CD14-positive monocyte (primary cell): ENCODE results near the gene CD4. TPM values are rescaled to one million over a fixed set of nuclear protein-coding genes. Genes with fewer than 3 reads are reported as not detected.

Experiments used
- DNase-seq, 3 donors: peaks; one replicate each; pipeline ENCODE4 v3.0.0-alpha.2; 2011 to 2022
- H2AFZ ChIP-seq: 2 replicates; pipeline ENCODE4 v1.6.0; 2012; ENCODE audit warnings: mild to moderate bottlenecking, low read depth, low read length, inconsistent platforms; ENCODE audit not compliant: insufficient read depth, poor library complexity, severe bottlenecking
- H3K27ac ChIP-seq, 2 donors: 1 replicate in 1 of 2; 2 replicates in 1 of 2; pipeline ENCODE4 v1.5.1; 2012 to 2013; ENCODE audit warnings: low read length in 2 of 2, control low read depth in 1 of 2, inconsistent platforms in 1 of 2, low read depth in 1 of 2, mild to moderate bottlenecking in 1 of 2
- H3K27me3 ChIP-seq, 2 donors: one replicate each; pipeline versions ENCODE4 v1.6.0 to v1.6.1; 2011 to 2013; ENCODE audit warnings: low read length in 2 of 2; ENCODE audit not compliant: control insufficient read depth in 2 of 2, insufficient read depth in 2 of 2
- H3K36me3 ChIP-seq, 2 donors: replicated peaks in 1 of 2; 1 replicate in 1 of 2; 2 replicates in 1 of 2; pipeline versions ENCODE4 v1.5.1 to v1.6.1; 2012 to 2013; ENCODE audit warnings: low read length in 2 of 2, control low read depth in 1 of 2, inconsistent platforms in 1 of 2, mild to moderate bottlenecking in 1 of 2; ENCODE audit not compliant: insufficient read depth in 2 of 2, control insufficient read depth in 1 of 2
- H3K4me1 ChIP-seq, 2 donors: 1 replicate in 1 of 2; 2 replicates in 1 of 2; pipeline versions ENCODE4 v1.5.1 to v1.6.1; 2012 to 2013; ENCODE audit warnings: low read length in 2 of 2, control low read depth in 1 of 2, inconsistent platforms in 1 of 2, mild to moderate bottlenecking in 1 of 2, moderate library complexity in 1 of 2; ENCODE audit not compliant: insufficient read depth in 2 of 2, control insufficient read depth in 1 of 2
- H3K4me2 ChIP-seq: replicated peaks from 2 replicates; pipeline ENCODE3; 2012; ENCODE audit warnings: low read length, moderate library complexity, mild to moderate bottlenecking; ENCODE audit not compliant: poor library complexity, severe bottlenecking; ENCODE audit errors: extremely low read depth
- H3K4me3 ChIP-seq, 3 experiments: fragments of 200-600 bp in 1 of 3; sonication (generic) in 1 of 3; replicated peaks in 1 of 3; 1 replicate in 2 of 3; 2 replicates in 1 of 3; pipeline ENCODE4 v1.5.1; 2011 to 2013; ENCODE audit warnings: low read length in 3 of 3, mild to moderate bottlenecking in 3 of 3, control low read depth in 2 of 3, low read depth in 2 of 3, inconsistent platforms in 1 of 3, moderate library complexity in 1 of 3
- H3K79me2 ChIP-seq: 2 replicates; pipeline ENCODE4 v1.6.0; 2012; ENCODE audit warnings: mild to moderate bottlenecking, control low read depth, inconsistent platforms, low read length, moderate library complexity; ENCODE audit not compliant: insufficient read depth
- H3K9ac ChIP-seq: 2 replicates; pipeline ENCODE4 v1.6.0; 2017; ENCODE audit warnings: low read length, mild to moderate bottlenecking; ENCODE audit not compliant: insufficient read depth, poor library complexity, severe bottlenecking
- H3K9me3 ChIP-seq, 2 donors: replicated peaks in 1 of 2; 1 replicate in 1 of 2; 2 replicates in 1 of 2; pipeline versions ENCODE4 v1.5.1 to v1.6.1; 2012 to 2013; ENCODE audit warnings: low read length in 2 of 2, control low read depth in 1 of 2; ENCODE audit not compliant: control insufficient read depth in 1 of 2, insufficient read depth in 1 of 2
- H4K20me1 ChIP-seq: 2 replicates; pipeline ENCODE4 v1.6.0; 2012; ENCODE audit warnings: mild to moderate bottlenecking, low read length, control low read depth, moderate library complexity; ENCODE audit not compliant: insufficient read depth
- H3K27ac Mint-ChIP-seq, 7 donors: one replicate each; pipeline ENCODE4 v1.8.0; 2020; ENCODE audit warnings: mild to moderate bottlenecking in 7 of 7, mixed read lengths in 7 of 7, moderate library complexity in 6 of 7, inconsistent platforms in 2 of 7
- H3K27me3 Mint-ChIP-seq, 3 donors: one replicate each; pipeline ENCODE4 v1.8.0; 2021 to 2022; ENCODE audit warnings: low read depth in 3 of 3, mild to moderate bottlenecking in 3 of 3, mixed read lengths in 3 of 3, moderate library complexity in 3 of 3, inconsistent platforms in 1 of 3
- H3K36me3 Mint-ChIP-seq, 2 donors: one replicate each; pipeline ENCODE4 v1.8.0; 2020; ENCODE audit warnings: mixed read lengths in 2 of 2, inconsistent platforms in 1 of 2, mild to moderate bottlenecking in 1 of 2
- H3K4me1 Mint-ChIP-seq: one replicate; pipeline ENCODE4 v1.8.0; 2020; ENCODE audit warnings: mild to moderate bottlenecking, mixed read lengths
- H3K4me3 Mint-ChIP-seq, 2 donors: one replicate each; pipeline ENCODE4 v1.8.0; 2020; ENCODE audit warnings: mild to moderate bottlenecking in 2 of 2, mixed read lengths in 2 of 2, moderate library complexity in 1 of 2
- H3K9me3 Mint-ChIP-seq, 7 donors: one replicate each; pipeline ENCODE4 v1.8.0; 2020 to 2022; ENCODE audit warnings: mixed read lengths in 7 of 7, mild to moderate bottlenecking in 6 of 7, moderate library complexity in 6 of 7, inconsistent platforms in 2 of 7
- WGBS: methylation state at CpG from one replicate; pipeline ENCODE4 v1.1.5; 2013; ENCODE audit warnings: missing lambda C conversion rate; ENCODE audit not compliant: insufficient coverage; 5-methylcytosine and 5-hydroxymethylcytosine counted together
- intact Hi-C, 2 donors: fragments of 100-400 bp; cut with micrococcal nuclease; formaldehyde crosslinking; loops; one replicate each; pipeline versions ENCODE4 v1.15.0 to v1.15.1; 2023
- polyA plus RNA-seq, 3 donors: library from polyadenylated mRNA; depleted of rRNA in 1 of 3; unstranded in 2 of 3; stranded (reverse) in 1 of 3; fragments of 300-500 nt in 2 of 3; fragments of >200 nt in 1 of 3; fragmentation: Illumina TruSeq in 2 of 3; gene quantifications; 1 replicate in 2 of 3; 2 replicates in 1 of 3; pipeline ENCODE4 v1.2.3, GENCODE V29; 2012 to 2021
- TF ChIP-seq, protein P1 (sequence below): fragments of 200-600 bp; IDR thresholded peaks from one replicate; pipeline ENCODE4 v1.8.0; 2022; ENCODE audit warnings: antibody characterized with exemption, mild to moderate bottlenecking

CD4 gene
- polyA plus RNA-seq, 3 donors = 261 to 371 (median 269) TPM

DNA sequence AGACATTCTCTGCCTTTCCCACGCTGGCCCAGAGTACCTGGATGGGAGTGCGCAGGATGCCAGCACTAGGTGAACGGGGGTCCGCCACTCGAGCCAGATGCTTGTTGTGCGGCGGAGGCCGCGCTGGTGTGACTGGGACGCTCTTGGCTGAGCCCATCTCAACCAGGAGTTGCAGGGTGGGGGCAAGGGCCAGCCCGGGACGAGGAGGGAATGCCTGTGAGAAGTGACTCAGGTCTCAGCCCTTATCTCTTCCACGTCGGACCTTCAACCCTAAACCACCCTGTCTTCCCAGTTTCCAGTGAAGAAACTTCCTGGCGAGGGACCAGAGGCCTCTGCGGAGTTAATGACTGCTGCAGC, 61.4 kb downstream of the CD4 start:
- intact Hi-C loops = loop anchor here in 1 of 2 donors (2.0 to 10.0 kb wide), 2 partner anchors 54 to 188 kb away; partner anchors contain the start of genes ING4 and LRRC23
- peak overlapping the region in 1 of 2 donors; percentile 94 for H3K4me3 Mint-ChIP-seq
- peak overlapping the region; percentile 2 to 85 for H3K27ac ChIP-seq

DNA sequence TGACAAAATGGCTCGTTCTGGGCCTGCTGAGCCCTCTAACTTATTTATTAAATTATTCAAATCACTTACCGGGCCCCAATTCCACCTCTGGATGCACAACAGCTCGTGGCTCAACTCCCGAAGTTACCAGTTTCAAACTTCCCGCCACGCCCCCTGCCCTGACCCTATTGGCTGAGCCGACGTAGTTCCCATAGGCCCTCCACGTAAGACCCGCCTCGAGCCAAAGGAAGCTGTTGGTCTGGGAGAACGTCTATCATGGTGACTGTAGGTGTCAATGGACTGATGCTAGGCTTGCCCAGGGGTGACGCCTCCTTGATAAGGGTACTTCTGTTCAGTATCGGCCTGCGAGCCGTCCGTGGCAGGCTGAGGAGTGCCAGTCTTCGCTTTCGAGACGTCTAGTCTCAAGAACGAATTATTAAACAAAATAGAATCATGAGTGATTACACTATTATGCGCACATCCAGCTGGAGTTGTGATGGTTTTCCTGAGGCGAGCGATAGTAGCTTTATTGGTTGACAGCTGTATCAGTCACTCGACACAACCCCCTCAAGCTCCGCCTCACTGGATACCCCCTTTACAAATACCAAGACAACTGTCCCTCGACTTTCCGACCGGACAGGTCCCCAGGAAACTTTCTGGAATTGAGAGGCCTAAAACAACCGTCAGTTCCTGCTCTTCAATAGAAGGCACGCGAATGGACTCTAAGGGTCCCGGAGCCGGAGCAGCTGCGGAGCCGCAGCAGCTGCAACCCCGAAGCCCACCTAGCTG, 62.0 kb downstream of the CD4 start, which contains the start of gene CDCA3:
Gene CDCA3, minus strand, starts transcription at position 134 of the 768 bp plus-strand sequence. CDS start 334 bp downstream, outside the sequence.
- H3K9me3 Mint-ChIP-seq = peaks cover 0 to under 1% (median 0%) of the 10 kb centered on the region in 7 donors
- peaks cover 36% of the 10 kb centered on the region for H3K4me1 Mint-ChIP-seq
- Histone ChIP-seq H3K27ac (peak within 1 kb of the TSS; percentile 73 to 85), H3K36me3 (peaks cover 16 to 46% of the 10 kb centered on the region in 2 donors), H4K20me1 (peaks cover 9% of the 10 kb centered on the region), H3K27me3 (no peaks in the 10 kb centered on the region), H3K9me3 (no peaks in the 10 kb centered on the region), H3K79me2 (peaks cover 50% of the 10 kb centered on the region), H3K4me2 (peak within 1 kb of the TSS; percentile 89), H3K4me1 (peaks cover 29 to 35% of the 10 kb centered on the region in 2 donors), H2AFZ (peak within 1 kb of the TSS; percentile 83), H3K9ac (peak within 1 kb of the TSS; percentile 62), H3K4me3 (peak within 1 kb of the TSS; percentile 56 to 93 (median 71))
- WGBS = under 1% methylated on average over 27 of the region's 37 CpGs
- peaks cover 26 to 39% of the 10 kb centered on the region in 2 donors for H3K36me3 Mint-ChIP-seq
- DNase-seq = peak; percentile 94 to 97 (median 97)
- H3K4me3 Mint-ChIP-seq = peak within 1 kb of the TSS; percentile 98
- TF ChIP-seq, protein P1, sequence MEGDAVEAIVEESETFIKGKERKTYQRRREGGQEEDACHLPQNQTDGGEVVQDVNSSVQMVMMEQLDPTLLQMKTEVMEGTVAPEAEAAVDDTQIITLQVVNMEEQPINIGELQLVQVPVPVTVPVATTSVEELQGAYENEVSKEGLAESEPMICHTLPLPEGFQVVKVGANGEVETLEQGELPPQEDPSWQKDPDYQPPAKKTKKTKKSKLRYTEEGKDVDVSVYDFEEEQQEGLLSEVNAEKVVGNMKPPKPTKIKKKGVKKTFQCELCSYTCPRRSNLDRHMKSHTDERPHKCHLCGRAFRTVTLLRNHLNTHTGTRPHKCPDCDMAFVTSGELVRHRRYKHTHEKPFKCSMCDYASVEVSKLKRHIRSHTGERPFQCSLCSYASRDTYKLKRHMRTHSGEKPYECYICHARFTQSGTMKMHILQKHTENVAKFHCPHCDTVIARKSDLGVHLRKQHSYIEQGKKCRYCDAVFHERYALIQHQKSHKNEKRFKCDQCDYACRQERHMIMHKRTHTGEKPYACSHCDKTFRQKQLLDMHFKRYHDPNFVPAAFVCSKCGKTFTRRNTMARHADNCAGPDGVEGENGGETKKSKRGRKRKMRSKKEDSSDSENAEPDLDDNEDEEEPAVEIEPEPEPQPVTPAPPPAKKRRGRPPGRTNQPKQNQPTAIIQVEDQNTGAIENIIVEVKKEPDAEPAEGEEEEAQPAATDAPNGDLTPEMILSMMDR = no peak
- intact Hi-C loops = loop anchor here in 1 of 2 donors (2.0 to 10.0 kb wide), 2 partner anchors 53 to 189 kb away; partner anchors contain the start of genes ING4 and LRRC23
- peak within 1 kb of the TSS; percentile 95 to 99 (median 99) for H3K27ac Mint-ChIP-seq
- H3K27me3 Mint-ChIP-seq = peaks cover 0 to 1% (median 0%) of the 10 kb centered on the region in 3 donors

More for the DNA sequence above, 61.4 kb downstream of the CD4 start:
- Mint-ChIP-seq H3K27ac (peak overlapping the region in 4 of 7 donors; percentile 95 to 99 (median 98)), H3K27me3 (peaks cover 0 to 1% (median 0%) of the 10 kb centered on the region in 3 donors), H3K4me1 (peaks cover 39% of the 10 kb centered on the region), H3K9me3 (no peaks in the 10 kb centered on the region), H3K36me3 (peaks cover 23 to 39% of the 10 kb centered on the region in 2 donors)
- Histone ChIP-seq H3K4me2 (peak overlapping the region; percentile 89), H2AFZ (no peak overlapping the region), H3K4me1 (peaks cover 29 to 35% of the 10 kb centered on the region in 2 donors), H3K36me3 (peaks cover 10 to 41% of the 10 kb centered on the region in 2 donors), H3K9ac (no peak overlapping the region), H3K27me3 (no peaks in the 10 kb centered on the region), H3K9me3 (no peaks in the 10 kb centered on the region), H3K4me3 (peak overlapping the region in 2 of 3 experiments; percentile 56 to 93), H3K79me2 (peaks cover 50% of the 10 kb centered on the region), H4K20me1 (peaks cover 9% of the 10 kb centered on the region)
- 60% methylated on average over 9 of the region's 16 CpGs for WGBS
- TF ChIP-seq, protein P1 = no peak
- no peak for DNase-seq
